ENCODE results near the gene TLE2.
"Not testable (repeated sequence)": the region's sequence is repeated elsewhere in the genome, so short reads cannot be mapped to it uniquely, and the experiment has no call there.

TLE2 gene

DNA sequence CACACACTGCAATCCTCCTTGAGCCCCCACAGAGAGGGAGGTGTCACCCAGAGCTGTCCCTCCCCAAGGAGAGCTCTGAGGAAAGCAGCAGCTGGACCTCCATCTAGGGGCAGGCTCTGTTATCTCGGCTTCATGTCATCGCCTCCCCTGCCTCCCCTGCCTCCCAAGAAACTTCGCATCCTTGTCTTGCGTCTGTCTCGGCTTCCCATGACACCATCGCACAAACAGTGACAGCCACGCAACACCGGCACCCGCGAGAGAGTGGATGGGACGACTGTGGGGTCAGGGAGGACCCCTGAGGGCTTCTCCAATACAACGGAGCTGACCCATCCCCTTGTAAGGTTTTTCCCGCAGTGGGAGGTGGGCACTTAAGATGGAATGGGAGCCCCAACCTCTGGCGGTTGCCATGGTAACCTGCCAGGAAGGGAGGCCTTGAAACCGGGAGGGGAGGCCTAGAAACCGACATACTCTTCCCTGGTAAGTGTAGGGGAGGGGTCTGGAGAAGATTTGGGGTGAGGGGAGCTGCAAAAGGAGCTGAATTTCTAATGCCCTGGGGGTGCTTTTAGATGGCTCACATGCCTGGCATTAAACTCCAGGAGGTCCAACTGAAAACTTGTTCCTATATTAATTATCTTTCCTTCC is 16.3 kb downstream of the TLE2 start:
- no peak for DNase-seq

DNA sequence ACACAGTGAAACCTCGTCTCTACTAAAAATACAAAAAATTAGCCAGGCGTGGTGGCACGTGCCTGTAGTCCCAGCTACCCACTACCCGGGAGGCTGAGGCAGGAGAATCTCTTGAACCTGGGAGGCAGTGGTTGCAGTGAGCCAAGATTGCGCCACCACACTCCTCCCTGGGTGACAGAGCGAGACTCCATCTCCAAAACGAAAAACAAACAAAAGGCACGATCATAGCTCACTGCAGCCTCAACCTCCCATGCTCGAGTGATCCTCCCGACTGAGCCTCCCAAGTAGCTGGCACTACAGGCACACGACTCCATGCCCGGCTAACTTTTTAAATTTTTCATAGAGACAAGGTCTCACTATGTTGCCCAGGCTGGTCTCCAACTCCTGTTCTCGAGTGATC is 17.0 kb downstream of the TLE2 start:
- not testable (repeated sequence) for DNase-seq

DNA sequence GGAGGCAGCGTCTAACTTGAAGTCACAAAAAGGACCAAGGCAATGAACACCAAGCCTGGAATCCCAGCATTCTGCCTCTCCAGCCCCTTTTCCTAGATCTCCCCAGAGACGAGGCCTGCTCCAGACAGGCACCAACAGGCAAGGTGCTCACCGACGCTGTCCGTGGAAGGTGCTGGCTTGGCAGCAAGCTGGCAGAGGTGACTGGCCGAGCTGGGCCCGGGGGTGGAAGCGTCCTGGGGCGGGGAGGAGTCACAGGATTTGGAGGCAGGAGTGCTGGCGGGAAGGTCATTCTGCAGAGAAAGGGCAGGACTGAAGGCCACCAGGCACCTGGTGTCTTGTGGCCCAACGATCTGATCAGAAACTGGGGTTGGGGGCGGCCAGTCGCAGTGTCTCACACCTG is 18.2 kb downstream of the TLE2 start:
- DNase-seq, result no peak

DNA sequence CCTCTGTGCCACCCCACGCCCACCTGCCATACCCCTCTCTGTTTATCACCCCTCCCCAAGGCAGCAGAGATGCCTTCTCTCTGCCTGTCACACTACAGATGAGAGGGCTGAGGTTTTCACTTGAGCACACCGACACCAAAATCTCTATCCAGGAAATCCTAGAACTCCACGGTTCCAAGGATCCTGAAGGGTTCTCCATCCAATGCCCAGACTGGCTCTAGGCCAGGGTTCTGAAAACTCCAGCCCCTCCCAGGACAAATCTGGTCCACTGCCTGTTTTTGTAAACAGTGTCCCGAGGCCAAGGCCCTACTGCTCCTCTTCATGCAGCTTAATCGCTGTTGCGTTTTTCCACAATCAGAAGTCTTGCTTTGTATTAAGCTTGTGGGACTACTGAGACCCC is 20.1 kb downstream of the TLE2 start:
- no peak for DNase-seq

DNA sequence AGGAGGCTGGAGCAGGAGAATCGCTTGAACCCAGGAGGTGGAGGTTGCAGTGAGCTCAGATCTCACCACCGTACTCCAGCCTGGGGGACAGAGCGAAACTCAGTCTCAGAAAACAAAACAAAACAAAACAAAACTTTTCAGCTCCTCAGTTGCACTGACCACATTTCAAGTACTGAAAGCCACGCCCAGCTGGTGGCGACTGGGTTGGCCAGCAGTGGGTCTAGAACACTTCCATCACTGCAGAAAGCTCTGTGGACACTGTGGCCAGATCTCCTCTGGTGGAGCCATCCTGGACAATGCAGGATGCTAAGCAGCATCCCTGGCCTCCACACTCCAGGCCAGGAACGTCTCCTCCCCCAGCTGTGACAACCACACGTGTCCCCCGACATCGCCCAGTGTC is 21.1 kb downstream of the TLE2 start:
- DNase-seq, result no peak

DNA sequence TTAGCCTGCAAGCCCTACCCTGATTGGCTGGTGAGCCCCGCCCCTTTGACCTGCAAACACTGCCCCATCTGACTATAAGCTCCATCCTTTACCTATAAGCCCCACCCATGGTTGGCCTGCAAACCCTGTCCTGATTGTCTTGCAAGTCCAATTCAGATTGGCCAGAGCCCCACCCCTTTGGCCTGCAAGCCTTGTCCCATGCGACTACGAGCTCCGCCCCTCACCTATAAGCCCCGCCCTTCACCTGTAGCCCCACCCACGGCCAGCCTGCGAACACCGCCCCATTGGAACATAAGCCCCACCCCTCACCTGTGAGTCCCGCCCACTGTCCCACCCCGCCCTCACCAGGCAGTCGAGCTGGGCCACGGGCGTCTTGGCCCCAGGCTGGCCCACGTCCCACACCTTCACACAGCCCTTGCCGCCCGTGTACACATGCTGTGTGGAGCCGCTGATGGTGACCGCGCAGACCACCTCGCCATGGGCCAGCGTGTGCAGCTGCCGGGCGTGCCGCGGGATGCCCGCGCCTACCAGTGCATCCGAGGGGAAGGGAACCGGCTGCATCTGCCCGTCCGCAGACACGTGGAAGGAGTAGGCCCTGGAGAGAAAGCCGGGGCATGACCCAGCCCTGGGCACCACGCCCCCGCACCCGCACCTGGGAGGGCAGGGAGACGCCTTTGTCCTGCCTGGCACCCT is 22.9 kb downstream of the TLE2 start:
- DNase-seq, result peak in 1 of 2 donors; percentile 45

DNA sequence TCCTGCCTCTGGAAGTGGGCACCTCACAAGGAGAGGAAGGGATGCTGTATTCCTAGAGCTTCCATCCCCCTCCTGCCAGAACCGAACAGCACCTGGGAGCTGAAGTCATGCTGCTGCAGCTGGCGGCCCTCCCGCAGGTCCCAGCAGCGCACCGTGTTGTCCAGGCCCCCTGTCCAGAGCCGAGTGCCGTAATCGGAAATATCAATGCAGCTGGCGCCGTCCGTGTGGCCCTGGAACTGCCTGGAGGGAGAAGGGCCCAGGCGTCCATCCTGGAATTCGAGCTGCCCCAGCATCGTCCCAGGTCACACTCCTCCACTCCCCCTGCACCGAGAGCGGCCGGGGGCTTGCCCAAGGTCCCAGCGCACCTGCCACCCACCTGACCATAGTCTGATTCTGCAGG is 23.7 kb downstream of the TLE2 start:
- DNase-seq, result no peak

DNA sequence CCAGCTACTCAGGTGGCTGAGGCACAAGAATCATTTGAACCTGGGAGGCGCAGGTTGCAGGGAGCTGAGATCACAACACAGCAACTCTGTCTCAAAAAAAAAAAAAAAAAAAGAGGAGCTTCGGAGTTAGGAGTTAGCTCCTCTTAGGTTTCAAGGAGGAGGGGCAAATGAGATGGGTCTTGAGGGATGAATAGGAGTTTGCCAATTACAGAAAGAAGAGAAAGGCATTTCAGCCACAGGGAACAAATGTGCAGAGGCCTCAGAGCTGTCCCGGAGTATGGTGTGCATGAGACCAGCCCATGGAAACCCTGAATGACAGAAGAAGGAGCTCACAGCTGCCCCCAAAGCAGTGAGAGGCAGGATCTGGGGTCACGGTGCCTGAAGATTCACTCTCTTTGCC is 24.6 kb downstream of the TLE2 start:
- DNase-seq, result no peak

DNA sequence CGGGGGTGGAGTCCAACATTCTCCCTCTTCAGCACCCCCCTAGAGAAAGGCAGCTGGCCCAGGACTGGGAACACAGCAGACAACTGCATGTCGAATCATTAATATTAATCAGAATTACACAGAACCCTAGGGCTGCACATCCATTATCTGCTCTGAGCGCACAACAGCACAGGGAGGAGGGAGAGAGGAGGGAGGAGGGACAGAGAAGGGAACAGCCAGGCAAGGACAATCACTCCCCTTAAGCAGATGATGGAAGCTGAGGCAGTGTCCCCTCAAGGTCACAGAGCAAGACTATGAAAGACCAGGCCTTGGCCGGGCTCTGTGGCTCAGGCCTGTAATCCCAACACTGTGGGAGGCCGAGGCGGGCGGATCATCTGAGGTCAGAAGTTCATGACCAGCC is 26.0 kb downstream of the TLE2 start:
- DNase-seq, result no peak

DNA sequence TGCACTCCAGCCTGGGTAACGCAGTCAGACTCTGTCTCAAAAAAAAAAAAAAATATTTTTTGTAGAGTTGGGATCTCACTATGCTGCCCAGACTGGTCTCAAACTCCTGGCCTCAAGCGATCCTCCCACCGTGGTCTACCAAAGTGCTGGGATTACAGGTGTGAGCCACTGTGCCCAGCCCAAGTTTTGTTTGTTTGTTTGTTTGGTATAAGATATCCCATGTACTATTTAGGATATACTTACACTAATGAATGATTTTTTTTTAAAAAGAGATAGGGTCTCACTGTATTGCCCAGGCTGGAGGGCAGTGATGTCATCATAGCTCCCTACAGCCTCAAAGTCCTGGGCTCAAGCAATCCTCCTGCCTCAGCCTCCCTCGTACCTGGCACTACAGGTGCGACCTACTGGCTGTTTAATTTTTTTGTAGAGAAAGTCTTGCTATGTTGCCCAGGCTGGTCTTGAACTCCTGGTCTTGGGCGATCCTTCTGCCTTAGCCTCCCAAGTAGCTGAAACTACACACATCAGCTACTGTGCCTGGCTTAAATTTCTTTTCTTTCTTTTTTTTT is 27.8 kb downstream of the TLE2 start:
- DNase-seq, result no peak

DNA sequence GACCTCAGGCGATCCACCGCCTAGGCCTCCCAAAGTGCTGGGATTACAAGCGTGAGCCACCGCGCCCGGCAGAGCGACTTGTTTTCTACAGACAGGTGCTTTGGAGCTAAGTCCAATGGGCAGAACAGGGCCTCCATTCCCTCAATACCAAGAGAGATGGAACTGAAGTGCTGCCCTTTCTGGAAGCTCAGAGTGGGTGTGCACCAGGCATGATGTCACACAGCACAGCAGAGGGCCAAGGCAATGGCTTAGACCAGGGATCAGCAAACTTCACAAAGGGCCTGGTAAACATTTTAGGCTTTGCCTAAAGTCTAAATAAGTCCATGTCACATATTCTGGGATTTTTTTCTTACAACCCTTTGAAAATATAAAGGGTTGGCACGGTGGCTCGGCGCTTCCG is 30.4 kb downstream of the TLE2 start:
- DNase-seq, result no peak

DNA sequence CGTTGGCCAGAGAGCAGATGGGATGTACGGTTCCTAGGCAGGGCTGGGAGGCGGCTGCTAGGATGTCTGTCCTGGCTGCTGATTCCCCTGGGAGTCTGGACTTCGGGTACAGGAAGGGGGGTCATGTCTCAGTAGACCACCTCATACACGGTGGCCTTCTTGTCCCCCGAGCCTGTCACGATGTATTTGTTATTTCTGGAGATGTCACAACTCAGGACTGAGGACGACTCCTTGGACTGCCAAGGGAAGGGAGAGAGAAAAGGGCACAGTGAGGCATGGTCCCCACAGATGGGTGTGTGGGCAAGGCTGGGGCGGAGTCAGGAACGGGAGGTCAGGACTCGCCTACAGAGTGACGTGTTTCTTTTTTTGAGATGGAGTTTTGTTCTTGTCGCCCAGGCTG is 31.4 kb downstream of the TLE2 start:
- DNase-seq, result no peak

DNA sequence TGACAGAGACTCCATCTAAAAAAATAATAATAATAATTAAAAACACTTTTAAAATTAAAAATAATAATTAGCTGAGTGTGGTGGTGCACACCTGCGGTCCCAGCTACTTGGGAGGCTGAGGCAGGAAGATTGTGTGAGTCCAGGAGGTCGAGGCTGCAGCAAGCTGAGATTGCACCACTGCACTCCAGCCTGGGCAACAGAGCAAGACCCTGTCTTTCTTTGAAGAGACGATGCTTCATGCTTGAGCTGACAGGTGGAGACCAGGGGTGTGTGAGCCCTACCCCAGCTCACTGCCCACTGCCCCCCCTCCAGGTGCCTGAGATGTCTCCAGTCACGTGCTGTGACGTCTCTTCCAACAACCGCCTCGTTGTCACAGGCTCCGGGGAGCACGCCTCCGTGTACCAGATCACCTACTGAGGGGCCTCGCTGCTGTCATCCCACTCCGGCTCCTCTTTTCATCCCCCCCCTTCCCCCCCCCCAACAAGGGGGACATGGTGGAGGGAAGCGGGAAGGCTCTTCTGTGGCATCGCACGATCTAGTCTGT is 34.4 kb downstream of the TLE2 start:
- no peak for DNase-seq

DNA sequence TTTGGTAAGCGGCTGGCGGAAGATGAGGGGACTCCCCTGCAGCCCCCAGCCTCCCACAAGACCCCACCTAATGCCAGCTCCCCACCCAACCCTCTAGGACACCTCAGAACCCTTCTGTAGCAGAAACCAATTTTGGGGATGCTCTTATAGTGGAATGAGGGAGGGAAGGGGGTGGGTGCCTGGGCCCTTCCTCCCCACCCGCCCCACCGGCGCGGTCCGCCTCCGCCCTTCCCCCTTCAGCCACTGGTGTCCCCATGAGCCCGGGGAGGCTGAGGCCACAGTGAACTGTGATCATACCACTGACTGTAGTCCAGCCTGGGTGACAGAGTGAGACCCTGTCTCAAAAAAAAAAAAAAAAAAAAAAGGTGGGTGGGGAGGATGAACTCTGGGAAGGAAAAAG is 35.5 kb downstream of the TLE2 start:
- DNase-seq, result no peak

DNA sequence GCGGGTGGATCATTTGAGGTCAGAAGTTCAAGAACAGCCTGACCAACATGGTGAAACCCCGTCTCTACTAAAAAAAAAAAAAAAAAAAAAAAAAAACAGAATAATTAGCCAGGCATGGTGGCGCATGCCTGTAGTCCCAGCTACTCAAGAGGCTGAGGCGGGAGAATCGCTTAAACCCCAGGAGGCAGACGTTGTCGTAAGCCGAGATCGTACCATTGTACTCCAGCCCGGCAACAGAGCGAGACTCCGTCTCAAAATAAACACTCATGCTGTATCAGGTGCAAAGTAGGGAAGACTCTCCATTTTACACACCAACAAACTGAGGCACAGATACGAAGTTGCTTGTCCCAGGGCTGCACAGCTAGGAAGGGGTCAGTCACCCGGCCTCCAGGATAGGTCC is 36.1 kb downstream of the TLE2 start:
- DNase-seq, result no peak

DNA sequence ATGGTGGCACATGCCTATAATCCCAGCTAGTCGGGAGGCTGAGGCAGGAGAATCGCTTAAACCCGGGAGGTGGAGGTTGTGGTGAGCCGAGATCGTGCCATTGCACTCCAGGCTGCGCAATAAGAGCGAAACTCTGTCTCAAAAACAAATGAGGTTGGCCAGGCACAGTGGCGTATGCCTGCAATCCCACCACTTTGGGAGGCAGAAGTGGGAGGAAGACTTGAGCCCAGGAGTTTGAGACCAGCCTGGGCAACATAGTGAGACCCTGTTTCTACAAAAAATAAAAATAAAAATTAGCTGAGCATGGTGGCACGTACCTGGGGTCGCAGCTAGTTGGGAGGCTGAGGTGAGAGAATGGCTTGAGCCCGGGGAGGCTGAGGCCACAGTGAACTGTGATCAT is 36.7 kb downstream of the TLE2 start:
- not testable (repeated sequence) for DNase-seq

DNA sequence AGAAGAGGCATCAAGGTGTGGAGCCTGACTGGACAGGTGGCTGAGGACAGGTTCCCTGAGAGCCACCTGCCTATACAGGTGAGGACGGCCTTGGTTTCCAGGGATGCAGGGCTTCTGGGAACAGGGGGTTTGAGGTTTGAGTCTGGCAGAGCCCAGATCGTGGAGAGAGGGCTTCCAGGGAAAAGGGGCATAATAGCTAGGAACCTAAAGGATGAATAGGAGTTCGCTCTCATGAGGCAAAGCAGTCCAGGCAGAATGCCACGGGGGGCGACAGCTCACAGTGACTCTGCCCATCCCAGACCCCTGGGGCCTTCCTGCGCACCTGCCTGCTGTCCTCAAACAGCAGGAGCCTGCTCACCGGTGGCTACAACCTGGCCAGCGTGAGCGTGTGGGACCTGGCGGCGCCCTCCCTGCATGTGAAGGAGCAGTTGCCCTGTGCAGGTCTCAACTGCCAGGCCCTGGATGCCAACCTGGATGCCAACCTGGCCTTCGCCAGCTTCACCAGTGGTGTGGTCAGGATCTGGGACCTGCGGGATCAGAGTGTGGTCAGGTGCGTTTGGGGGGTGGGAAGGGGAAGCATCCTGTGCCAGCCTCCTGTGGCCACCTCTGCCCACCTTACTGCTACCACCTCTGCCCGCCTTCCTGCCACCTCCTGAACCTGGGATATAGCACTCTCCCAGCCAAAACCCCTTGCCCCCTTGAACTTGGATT is 39.7 kb downstream of the TLE2 start:
- no peak for DNase-seq

DNA sequence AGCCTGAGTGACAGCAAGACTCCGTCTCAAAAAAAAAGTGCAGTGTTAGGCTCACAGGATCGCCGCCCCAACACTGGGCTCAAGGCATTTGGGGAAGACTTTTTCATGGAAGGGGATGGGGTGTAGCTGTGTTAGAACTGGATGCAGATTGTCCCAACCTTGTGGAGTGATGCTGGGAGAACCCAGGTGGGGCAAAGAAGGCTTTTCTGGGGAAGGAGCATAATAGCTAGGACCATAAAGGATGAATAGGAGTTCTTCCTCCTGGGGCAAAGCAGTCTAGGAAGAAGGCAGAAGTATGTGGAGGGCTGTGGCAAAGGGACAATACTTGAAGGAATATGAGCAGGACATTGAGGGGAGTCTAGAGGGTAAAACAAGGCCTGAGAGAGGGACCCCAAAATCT is 40.5 kb downstream of the TLE2 start:
- no peak for DNase-seq

DNA sequence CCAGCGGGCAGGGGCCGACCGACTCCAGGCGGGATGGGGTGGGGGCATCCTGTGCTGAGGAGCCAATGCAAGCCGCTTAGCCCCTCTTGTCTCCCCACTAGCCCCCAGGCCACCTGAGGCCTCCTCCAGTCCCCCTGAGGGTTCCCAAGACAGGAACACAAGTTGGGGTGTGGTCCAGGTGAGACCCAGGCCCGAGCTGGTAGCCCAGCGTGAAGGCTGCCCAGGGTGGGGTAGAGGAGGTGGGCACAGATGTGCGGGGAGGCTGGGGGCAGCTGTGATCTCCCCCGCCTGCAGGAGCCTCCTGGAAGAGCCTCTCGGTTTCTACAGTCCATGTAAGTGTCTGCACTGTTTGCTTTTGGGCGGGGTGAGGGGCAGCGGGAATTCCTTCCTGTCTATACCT is 41.3 kb downstream of the TLE2 start:
- DNase-seq, result no peak

DNA sequence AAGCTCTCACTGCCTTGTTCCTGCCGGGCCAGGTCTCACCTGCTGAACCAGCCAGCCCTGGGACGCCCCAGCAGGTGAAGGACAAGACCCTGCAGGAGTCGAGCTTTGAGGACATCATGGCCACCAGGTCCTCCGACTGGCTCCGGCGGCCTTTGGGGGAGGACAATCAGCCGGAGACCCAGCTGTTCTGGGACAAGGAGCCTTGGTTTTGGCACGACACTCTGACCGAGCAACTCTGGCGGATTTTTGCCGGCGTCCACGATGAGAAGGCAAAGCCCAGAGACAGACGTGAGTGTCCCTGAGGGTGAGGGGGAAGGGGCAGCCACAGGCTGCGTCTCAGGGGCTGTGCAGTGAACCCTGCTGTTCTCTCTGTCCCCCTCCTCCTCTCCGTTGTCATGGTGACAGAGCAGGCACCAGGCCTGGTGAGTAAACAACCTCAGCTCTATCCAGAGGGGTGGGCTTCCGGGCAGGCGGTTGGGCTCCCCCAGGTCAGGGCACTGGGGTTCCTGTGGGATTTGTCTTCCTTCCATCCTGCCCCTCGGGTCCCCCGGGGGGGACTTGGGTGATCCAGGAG is 42.0 kb downstream of the TLE2 start:
- no peak for DNase-seq

DNA sequence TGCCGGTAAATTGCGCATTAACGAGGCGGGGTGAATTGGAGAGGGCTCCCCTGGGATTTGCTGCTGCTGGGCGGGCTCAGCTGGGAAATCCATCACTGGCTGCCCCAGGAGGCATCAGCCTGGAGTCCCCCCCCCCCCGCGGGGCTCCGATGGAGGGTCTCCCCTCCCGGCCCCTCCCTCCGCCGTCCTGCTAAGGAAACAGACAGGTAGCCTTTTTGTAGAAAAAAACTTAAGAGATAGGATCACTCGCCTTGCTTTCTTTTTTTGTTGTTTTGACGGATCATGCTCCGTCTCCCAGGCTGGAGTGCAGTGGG is 44.9 kb downstream of the TLE2 start:
- no peak for DNase-seq

DNA sequence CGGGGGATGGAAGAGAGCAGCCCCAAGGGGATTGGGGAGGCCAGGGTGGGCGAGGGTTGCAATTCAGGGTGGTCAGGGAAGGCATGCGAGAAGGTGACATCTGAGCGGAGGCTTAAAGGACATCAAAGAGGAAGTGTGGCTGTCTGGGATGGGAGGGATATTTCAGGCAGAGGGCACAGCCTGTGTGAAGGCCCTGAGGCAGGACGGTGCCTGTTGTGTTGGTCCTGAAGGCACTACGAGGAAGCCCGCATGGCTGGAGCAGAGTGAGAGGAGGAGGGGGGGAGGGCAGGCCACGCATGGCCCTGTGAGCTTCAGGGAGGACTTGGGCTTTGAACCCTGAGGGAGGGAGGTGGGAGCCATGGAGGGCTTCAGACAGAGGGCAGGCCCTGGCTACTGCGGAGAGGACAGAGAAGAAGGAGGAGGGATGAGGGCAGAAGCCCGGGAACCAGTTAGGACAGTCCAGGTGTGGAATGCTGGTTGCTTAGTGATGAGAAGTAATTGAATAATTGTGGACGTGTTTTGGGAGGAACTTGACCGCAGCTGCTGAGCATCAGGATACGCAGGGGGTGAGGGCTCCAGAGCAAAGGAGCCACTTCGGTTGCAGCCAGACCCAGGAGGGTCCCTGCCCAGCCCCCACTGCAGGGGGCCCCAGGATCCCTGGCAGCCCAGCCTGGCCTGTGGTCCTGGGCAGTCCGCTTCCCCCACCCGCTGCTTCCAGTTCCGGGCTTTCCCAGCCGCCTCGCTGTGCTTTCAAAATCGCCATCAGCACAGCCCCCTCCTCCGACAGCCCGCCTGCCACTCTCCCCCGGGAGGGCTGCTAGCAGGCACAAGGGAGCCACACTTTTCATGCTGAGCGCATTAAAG is 45.5 kb downstream of the TLE2 start:
- no peak for DNase-seq

DNA sequence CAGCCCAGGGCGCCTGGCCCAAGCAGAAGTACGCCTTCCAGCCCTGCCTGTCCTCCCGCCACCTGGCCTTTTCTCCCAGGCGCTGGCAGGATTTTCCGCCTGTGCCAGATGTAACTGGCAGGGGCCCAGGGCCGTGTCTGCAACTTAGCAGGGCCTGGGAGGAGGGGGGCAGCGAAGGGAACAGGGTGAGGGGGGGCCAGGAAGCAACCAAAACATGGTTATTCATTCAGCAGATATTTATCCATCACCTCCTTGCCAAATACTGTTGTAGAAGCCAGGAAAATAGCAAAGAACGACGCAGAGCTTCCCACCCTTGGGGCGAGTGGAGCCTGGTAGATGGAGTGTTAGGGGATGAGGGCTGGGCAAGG is 46.1 kb downstream of the TLE2 start:
- DNase-seq, result no peak
